Esophagus muscularis mucosa (tissue), 3 donors: ENCODE results near the gene VRK3.

ENCODE experiments used
- POLR2A ChIP-seq: fragments of 450-650 bp; IDR thresholded peaks from one replicate; pipeline ENCODE4 v1.6.1; 2017; ENCODE audit warnings: antibody characterized with exemption, moderate library complexity, mild to moderate bottlenecking, low read depth
- TF ChIP-seq, protein P1 (sequence below), 3 experiments: fragments of 200-600 bp in 2 of 3; fragments of 450-650 bp in 1 of 3; sonication (generic) in 2 of 3; IDR thresholded peaks; one replicate each; pipeline ENCODE4 v1.5.1; 2017 to 2019; ENCODE audit warnings: antibody characterized with exemption in 3 of 3, mild to moderate bottlenecking in 2 of 3, moderate library complexity in 1 of 3

DNA sequence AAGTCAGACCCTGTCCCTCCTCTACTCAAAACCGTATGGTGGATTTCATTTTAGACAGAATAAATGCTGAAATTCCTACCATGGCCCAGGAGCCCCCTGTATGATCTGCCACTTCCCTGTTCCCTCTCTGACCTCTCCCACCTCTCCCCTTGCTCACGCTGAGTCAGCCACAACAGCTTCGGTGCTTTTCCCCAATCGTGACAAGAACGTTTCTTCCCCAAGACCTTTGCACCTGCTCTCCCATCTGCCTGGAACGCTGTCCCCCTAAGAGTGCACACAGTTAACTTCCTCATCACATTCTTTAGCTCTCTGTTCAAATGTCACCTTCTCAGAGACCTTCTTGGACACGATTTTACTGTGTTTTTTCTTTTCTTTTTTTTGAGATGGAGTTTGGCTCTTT, 2.3 kb downstream of the VRK3 start:
- TF ChIP-seq, protein P1, sequence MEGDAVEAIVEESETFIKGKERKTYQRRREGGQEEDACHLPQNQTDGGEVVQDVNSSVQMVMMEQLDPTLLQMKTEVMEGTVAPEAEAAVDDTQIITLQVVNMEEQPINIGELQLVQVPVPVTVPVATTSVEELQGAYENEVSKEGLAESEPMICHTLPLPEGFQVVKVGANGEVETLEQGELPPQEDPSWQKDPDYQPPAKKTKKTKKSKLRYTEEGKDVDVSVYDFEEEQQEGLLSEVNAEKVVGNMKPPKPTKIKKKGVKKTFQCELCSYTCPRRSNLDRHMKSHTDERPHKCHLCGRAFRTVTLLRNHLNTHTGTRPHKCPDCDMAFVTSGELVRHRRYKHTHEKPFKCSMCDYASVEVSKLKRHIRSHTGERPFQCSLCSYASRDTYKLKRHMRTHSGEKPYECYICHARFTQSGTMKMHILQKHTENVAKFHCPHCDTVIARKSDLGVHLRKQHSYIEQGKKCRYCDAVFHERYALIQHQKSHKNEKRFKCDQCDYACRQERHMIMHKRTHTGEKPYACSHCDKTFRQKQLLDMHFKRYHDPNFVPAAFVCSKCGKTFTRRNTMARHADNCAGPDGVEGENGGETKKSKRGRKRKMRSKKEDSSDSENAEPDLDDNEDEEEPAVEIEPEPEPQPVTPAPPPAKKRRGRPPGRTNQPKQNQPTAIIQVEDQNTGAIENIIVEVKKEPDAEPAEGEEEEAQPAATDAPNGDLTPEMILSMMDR (IDR thresholded peaks at IDR 0.05), result no peak
- no peak for TF ChIP-seq POLR2A
